ENCODE results near the gene OR51B4.

DNA sequence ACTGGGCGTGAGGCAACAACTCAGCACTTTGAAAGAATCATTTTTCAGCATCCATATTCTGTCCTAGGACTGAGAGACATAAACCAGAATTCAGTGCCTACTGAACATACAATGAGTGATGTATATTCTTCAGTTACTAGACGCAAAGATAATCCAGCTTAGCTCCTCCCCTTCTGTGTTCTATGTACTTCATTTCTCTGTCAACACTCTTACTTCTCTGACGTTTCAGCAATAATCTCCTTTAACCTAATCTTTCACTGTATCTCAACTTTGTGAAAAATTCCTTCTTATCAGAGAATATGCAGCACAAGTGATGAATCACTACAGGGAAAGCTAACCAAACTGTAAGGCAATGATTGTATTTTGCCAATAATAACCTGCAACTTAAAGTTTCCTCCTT, 44.1 kb upstream of the OR51B4 start:
- TF ChIP-seq CTCF (IDR thresholded peaks at IDR 0.05 in 2 of 3, conservative IDR thresholded peaks at IDR 0.05 in 1 of 3; ENCODE audit: borderline replicate concordance in 1 of 3, insufficient read depth in 1 of 3, low read depth in 2 of 3, low read length in 2 of 3), result no peak
- TF ChIP-seq EZH2 (IDR thresholded peaks at IDR 0.05), result no peak
- TF ChIP-seq, protein P1, sequence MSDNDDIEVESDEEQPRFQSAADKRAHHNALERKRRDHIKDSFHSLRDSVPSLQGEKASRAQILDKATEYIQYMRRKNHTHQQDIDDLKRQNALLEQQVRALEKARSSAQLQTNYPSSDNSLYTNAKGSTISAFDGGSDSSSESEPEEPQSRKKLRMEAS (IDR thresholded peaks at IDR 0.05), result no peak
- no peak for TF ChIP-seq POLR2AphosphoS5 (IDR thresholded peaks at IDR 0.05; ENCODE audit: low read depth, low read length)
- TF ChIP-seq, protein P2, sequence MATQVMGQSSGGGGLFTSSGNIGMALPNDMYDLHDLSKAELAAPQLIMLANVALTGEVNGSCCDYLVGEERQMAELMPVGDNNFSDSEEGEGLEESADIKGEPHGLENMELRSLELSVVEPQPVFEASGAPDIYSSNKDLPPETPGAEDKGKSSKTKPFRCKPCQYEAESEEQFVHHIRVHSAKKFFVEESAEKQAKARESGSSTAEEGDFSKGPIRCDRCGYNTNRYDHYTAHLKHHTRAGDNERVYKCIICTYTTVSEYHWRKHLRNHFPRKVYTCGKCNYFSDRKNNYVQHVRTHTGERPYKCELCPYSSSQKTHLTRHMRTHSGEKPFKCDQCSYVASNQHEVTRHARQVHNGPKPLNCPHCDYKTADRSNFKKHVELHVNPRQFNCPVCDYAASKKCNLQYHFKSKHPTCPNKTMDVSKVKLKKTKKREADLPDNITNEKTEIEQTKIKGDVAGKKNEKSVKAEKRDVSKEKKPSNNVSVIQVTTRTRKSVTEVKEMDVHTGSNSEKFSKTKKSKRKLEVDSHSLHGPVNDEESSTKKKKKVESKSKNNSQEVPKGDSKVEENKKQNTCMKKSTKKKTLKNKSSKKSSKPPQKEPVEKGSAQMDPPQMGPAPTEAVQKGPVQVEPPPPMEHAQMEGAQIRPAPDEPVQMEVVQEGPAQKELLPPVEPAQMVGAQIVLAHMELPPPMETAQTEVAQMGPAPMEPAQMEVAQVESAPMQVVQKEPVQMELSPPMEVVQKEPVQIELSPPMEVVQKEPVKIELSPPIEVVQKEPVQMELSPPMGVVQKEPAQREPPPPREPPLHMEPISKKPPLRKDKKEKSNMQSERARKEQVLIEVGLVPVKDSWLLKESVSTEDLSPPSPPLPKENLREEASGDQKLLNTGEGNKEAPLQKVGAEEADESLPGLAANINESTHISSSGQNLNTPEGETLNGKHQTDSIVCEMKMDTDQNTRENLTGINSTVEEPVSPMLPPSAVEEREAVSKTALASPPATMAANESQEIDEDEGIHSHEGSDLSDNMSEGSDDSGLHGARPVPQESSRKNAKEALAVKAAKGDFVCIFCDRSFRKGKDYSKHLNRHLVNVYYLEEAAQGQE (IDR thresholded peaks at IDR 0.05; ENCODE audit: low read depth), result no peak
- TF ChIP-seq ELF1 (IDR thresholded peaks at IDR 0.05; ENCODE audit: borderline replicate concordance, low read depth), result no peak
- TF ChIP-seq FOSL1 (IDR thresholded peaks at IDR 0.05; ENCODE audit: low read depth), result no peak
- TF ChIP-seq EGR1 (IDR thresholded peaks at IDR 0.05; ENCODE audit: low read depth), result no peak
- no peak for TF ChIP-seq CEBPB (IDR thresholded peaks at IDR 0.05; ENCODE audit: low read depth)
- TF ChIP-seq ZNF274 (IDR thresholded peaks at IDR 0.05; ENCODE audit: low read depth, low read length), result no peak
- TF ChIP-seq YY1 (IDR thresholded peaks at IDR 0.05; ENCODE audit: extremely low read depth, insufficient replicate concordance, low read depth, low read length), result no peak
- no peak for TF ChIP-seq POLR2A (IDR thresholded peaks at IDR 0.05; ENCODE audit: borderline replicate concordance, extremely low read depth, insufficient read depth, insufficient read length)
- no peak for TF ChIP-seq CBX3 (IDR thresholded peaks at IDR 0.05; ENCODE audit: low read depth)
- TF ChIP-seq JUND (IDR thresholded peaks at IDR 0.05), result no peak
